SK-N-SH (cell line): ENCODE data around the gene ETHE1. TPM values are rescaled to one million over a fixed set of nuclear protein-coding genes. Genes with fewer than 3 reads are reported as not detected.

ENCODE experiments used
- CTCF ChIA-PET: fragments of 300-600, 350-600 bp; formaldehyde crosslinking; extraction: SDS; loops from one replicate; lab custom pipeline; 2021; lab: Yijun Ruan, JAX
- POLR2A ChIA-PET: fragments of 350-600 bp; sonication (Branson Sonifier 250); formaldehyde crosslinking; extraction: SDS; loops from one replicate; lab custom pipeline; 2020; ENCODE audit warnings: antibody characterized with exemption, inconsistent platforms; lab: Yijun Ruan, JAX
- DNase-seq: peaks from one replicate; pipeline ENCODE4 v3.0.0; 2012
- H2AFZ ChIP-seq: fragments of 200-600 bp; sonication (generic); 2 replicates; pipeline ENCODE4 v1.8.1; 2016; ENCODE audit warnings: antibody characterized with exemption, mild to moderate bottlenecking, low read depth
- H3F3A ChIP-seq: fragments of 200-600 bp; sonication (generic); replicated peaks from 2 replicates; pipeline ENCODE3; 2016; ENCODE audit warnings: antibody characterized with exemption, mild to moderate bottlenecking; ENCODE audit not compliant: insufficient read depth
- H3K27ac ChIP-seq, 2 experiments: fragments of 200-500 bp in 1 of 2; fragments of 200-600 bp in 1 of 2; sonication (Bioruptor generic) in 1 of 2; sonication (generic), shearing (Covaris generic) in 1 of 2; 2 replicates each; pipeline versions ENCODE4 v1.5.1 to v1.6.1; 2014 to 2016; ENCODE audit warnings: low read depth in 2 of 2, inconsistent platforms in 1 of 2, low read length in 1 of 2, mild to moderate bottlenecking in 1 of 2, mixed read lengths in 1 of 2
- H3K27me3 ChIP-seq: fragments of 200-600 bp; sonication (generic), shearing (Covaris generic); 2 replicates; pipeline ENCODE4 v1.6.1; 2016; ENCODE audit warnings: mixed run types; ENCODE audit not compliant: insufficient read depth
- H3K36me3 ChIP-seq, 2 experiments: fragments of 200-500 bp in 1 of 2; fragments of 200-600 bp in 1 of 2; sonication (Bioruptor generic) in 1 of 2; sonication (generic) in 1 of 2; replicated peaks in 1 of 2; 2 replicates each; pipeline versions ENCODE3 to v1.5.1; 2014 to 2016; ENCODE audit warnings: low read length in 1 of 2, mild to moderate bottlenecking in 1 of 2; ENCODE audit not compliant: insufficient read depth in 2 of 2, control insufficient read depth in 1 of 2
- H3K4me1 ChIP-seq, 2 experiments: fragments of 200-500 bp in 1 of 2; fragments of 200-600 bp in 1 of 2; sonication (Bioruptor generic) in 1 of 2; sonication (generic), shearing (Covaris generic) in 1 of 2; 2 replicates each; pipeline versions ENCODE4 v1.5.1 to v1.6.1; 2014 to 2016; ENCODE audit warnings: low read depth in 1 of 2, low read length in 1 of 2, mixed run types in 1 of 2; ENCODE audit not compliant: insufficient read depth in 2 of 2, control insufficient read depth in 1 of 2
- H3K4me2 ChIP-seq: fragments of 200-600 bp; sonication (generic), shearing (Covaris generic); 2 replicates; pipeline ENCODE4 v1.6.1; 2017; ENCODE audit warnings: mixed run types
- H3K4me3 ChIP-seq, 2 experiments: fragments of 200-500 bp in 1 of 2; fragments of 200-600 bp in 1 of 2; sonication (Bioruptor generic) in 1 of 2; sonication (generic), shearing (Covaris generic) in 1 of 2; 2 replicates each; pipeline versions ENCODE4 v1.5.1 to v1.8.1; 2014 to 2016; ENCODE audit warnings: low read depth in 2 of 2, inconsistent platforms in 1 of 2, low read length in 1 of 2, mild to moderate bottlenecking in 1 of 2, mixed read lengths in 1 of 2, moderate library complexity in 1 of 2
- H3K79me2 ChIP-seq: fragments of 200-600 bp; sonication (generic); 2 replicates; pipeline ENCODE4 v1.8.1; 2017; ENCODE audit warnings: mild to moderate bottlenecking; ENCODE audit not compliant: insufficient read depth
- H3K9ac ChIP-seq: fragments of 200-600 bp; sonication (generic); 2 replicates; pipeline ENCODE4 v1.6.1; 2017; ENCODE audit warnings: mixed run types
- H3K9me2 ChIP-seq: fragments of 200-600 bp; sonication (generic); 2 replicates; pipeline ENCODE4 v1.6.1; 2017; ENCODE audit warnings: mixed run types
- H3K9me3 ChIP-seq: fragments of 200-600 bp; sonication (generic); 2 replicates; pipeline ENCODE4 v1.6.1; 2017; ENCODE audit warnings: mixed run types, mild to moderate bottlenecking, moderate library complexity
- H4K20me1 ChIP-seq: fragments of 200-600 bp; sonication (generic); 2 replicates; pipeline ENCODE4 v1.6.1; 2017; ENCODE audit warnings: mild to moderate bottlenecking, mixed run types; ENCODE audit not compliant: insufficient read depth
- MEF2A ChIP-seq: IDR thresholded peaks from 2 replicates; pipeline ENCODE4 v1.4.0; 2012; ENCODE audit warnings: low read depth, borderline replicate concordance
- MXI1 ChIP-seq: IDR thresholded peaks from 2 replicates; pipeline ENCODE4 v1.6.1; 2012; ENCODE audit warnings: mild to moderate bottlenecking, low read depth, low read length, improper control_type of control experiment
- NRF1 ChIP-seq: IDR thresholded peaks from 2 replicates; pipeline ENCODE4 v1.6.1; 2012; ENCODE audit warnings: low read depth, mild to moderate bottlenecking, low read length
- SIN3A ChIP-seq: IDR thresholded peaks from 2 replicates; pipeline ENCODE4 v1.6.1; 2012; ENCODE audit warnings: low read depth, mild to moderate bottlenecking, low read length, moderate library complexity, borderline replicate concordance
- TCF12 ChIP-seq: IDR thresholded peaks from 2 replicates; pipeline ENCODE4 v1.4.0; 2012
- YY1 ChIP-seq: IDR thresholded peaks from 2 replicates; pipeline ENCODE4 v1.4.0; 2012; ENCODE audit warnings: low read depth, mild to moderate bottlenecking
- WGBS: methylation state at CpG from one replicate; pipeline ENCODE4 v1.1.6; 2017; ENCODE audit warnings: low lambda C conversion rate; 5-methylcytosine and 5-hydroxymethylcytosine counted together
- polyA plus RNA-seq, 3 experiments: library from polyadenylated mRNA; depleted of rRNA; stranded (reverse); fragments of >200 nt; gene quantifications; 2 replicates each; pipeline ENCODE4 v1.2.3, GENCODE V29; 2012
- TF ChIP-seq, protein P1 (sequence below): IDR thresholded peaks from 2 replicates; pipeline ENCODE4; 2012
- TF ChIP-seq, protein P2 (sequence below): fragments of 150-350 bp; IDR thresholded peaks from 2 replicates; pipeline ENCODE4 v1.6.1; 2016; ENCODE audit warnings: mild to moderate bottlenecking, low read depth, low read length

The ETHE1 gene
- polyA plus RNA-seq, 1 of the 3 experiments (the other 2 are of a cell fraction) = 86.2 TPM

DNA sequence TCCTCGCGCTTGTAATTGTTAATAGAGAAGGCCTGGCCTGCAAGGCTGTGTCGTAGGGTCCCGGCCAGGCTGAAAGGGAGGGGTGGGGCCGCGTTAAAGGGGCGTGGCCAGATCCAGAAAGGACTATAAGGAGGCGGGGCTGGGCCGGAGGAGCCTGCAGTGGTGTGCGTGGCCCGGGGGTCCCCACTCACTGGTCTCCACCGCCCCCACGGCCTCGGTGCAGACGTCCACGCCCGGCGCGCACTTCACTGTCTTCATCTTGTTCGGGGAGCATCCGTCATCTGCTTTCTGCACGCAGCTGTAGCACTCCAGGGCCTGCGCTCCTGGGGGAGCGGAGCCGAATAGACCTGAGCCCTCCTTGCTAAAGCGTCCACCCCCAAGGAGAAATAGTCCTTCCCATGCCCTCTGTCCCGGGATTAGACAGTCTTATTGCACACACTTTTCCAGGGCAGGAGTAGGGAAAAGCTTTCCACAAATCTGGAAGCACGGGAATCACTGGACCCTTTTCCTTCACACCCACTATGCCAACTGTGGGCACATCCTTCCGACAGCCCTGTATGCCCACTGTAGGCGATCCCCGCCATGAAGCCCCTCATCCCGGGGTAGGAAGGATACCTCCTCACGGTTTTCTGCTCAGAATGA is 62.7 kb downstream of the ETHE1 start:
- POLR2A ChIA-PET = interaction anchor here (1.3 to 1.4 kb wide), 2 partner anchors 10 to 64 kb away, joined by 3 to 5 read pairs; no protein-coding TSS in a partner anchor
- 18% methylated on average over 28 of the region's 33 CpGs for WGBS
- no peak for TF ChIP-seq YY1
- TF ChIP-seq, all 33 proteins: peak for 0
- Histone ChIP-seq H3K27ac (peak overlapping the region; percentile 61 to 67; a peak in 3 of 4 replicates), H3K4me3 (peak overlapping the region; percentile 65 to 88), H3K4me2 (peak overlapping the region; percentile 90), H3K9ac (peak overlapping the region; percentile 21), H3K4me1 (peaks cover 0 to 10% of the 10 kb centered on the region in 2 experiments; a peak in 1 of 4 replicates), H3K9me2 (no peaks in the 10 kb centered on the region), H4K20me1 (no peaks in the 10 kb centered on the region), H3K36me3 (no peaks in the 10 kb centered on the region), H3K27me3 (no peaks in the 10 kb centered on the region), H3F3A (peaks cover 8% of the 10 kb centered on the region), H2AFZ (peak overlapping the region; percentile 97), H3K79me2 (no peaks in the 10 kb centered on the region), H3K9me3 (no peaks in the 10 kb centered on the region)
- DNase-seq = peak; percentile 87
- CTCF ChIA-PET = interaction anchor here (0.7 to 3.0 kb wide), 4 partner anchors 10 to 71 kb away, joined by 3 to 16 read pairs (median 8); no protein-coding TSS in a partner anchor

DNA sequence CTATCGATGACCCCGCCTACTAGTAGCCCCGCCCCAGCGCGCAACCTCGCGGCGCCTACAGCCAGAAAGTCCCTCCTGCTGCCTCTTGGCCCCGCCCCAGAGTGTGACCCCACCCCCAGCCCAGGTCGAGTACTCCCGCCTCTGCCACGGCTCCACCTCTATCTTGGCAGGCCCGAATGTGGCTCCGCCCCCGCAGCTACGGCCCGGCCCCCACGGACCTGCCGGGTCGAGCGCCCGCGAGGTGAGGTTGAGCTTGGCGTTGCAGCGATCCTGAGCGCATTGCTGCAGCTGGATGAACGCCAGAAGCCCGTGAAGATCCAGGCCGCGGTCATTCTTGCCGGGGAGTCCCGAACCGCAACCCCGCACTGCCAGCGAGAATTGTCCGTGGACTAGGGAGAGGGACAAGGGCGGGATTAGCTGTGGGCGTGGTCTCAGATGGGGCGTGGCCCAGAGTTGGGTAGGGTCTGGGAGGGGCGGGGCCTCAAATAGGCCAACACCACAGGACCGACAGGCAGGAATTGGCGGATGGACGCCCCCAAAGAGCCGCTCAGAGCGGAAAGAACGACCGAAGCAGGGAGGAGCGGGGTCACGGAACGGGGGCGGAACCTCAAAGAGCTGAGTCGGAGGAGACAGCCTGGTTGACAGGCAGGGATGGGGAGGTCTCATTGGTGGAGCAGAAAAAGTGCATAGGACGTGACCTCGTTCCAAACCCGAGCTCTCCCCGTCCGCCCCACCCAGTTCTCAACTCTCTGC is 63.4 kb downstream of the ETHE1 start:
- WGBS = under 1% methylated on average over 47 of the region's 57 CpGs

More for the DNA sequence above, 63.4 kb downstream of the ETHE1 start:
- H3K4me1 ChIP-seq = peaks cover 0 to 10% of the 10 kb centered on the region in 2 experiments; a peak in 1 of 4 replicates
- peak overlapping the region; percentile 90 for H3K4me2 ChIP-seq
- CTCF ChIA-PET = interaction anchor here (0.7 to 3.0 kb wide), 8 partner anchors 11 to 72 kb away, joined by 3 to 16 read pairs (median 5); partner anchors contain the start of gene PHLDB3
- H3K9ac ChIP-seq = peak overlapping the region; percentile 21
- no peaks in the 10 kb centered on the region for H3K9me3 ChIP-seq
- no peaks in the 10 kb centered on the region for H3K27me3 ChIP-seq
- H3F3A ChIP-seq = peaks cover 8% of the 10 kb centered on the region
- peak overlapping the region; percentile 61 to 67; a peak in 3 of 4 replicates for H3K27ac ChIP-seq
- no peaks in the 10 kb centered on the region for H3K79me2 ChIP-seq
- DNase-seq = peak; percentile 98
- peak overlapping the region; percentile 65 to 88 for H3K4me3 ChIP-seq
- H2AFZ ChIP-seq = peak overlapping the region; percentile 97
- no peaks in the 10 kb centered on the region for H3K9me2 ChIP-seq
- H3K36me3 ChIP-seq = no peaks in the 10 kb centered on the region
- POLR2A ChIA-PET = interaction anchor here (1.3 to 1.4 kb wide), 2 partner anchors 11 to 65 kb away, joined by 3 to 5 read pairs; no protein-coding TSS in a partner anchor
- no peaks in the 10 kb centered on the region for H4K20me1 ChIP-seq
- TF ChIP-seq SIN3A (peak; percentile 21; the same call in 1 of the 2 replicates), YY1 (no peak), NRF1 (peak; percentile 50; the same call in 1 of the 2 replicates), MXI1 (peak; percentile 42; the same call in 1 of the 2 replicates), MEF2A (no peak), TCF12 (no peak)
- TF ChIP-seq, protein P1, sequence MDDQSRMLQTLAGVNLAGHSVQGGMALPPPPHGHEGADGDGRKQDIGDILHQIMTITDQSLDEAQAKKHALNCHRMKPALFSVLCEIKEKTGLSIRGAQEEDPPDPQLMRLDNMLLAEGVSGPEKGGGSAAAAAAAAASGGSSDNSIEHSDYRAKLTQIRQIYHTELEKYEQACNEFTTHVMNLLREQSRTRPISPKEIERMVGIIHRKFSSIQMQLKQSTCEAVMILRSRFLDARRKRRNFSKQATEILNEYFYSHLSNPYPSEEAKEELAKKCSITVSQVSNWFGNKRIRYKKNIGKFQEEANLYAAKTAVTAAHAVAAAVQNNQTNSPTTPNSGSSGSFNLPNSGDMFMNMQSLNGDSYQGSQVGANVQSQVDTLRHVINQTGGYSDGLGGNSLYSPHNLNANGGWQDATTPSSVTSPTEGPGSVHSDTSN = peak; percentile 63
- TF ChIP-seq, protein P2, sequence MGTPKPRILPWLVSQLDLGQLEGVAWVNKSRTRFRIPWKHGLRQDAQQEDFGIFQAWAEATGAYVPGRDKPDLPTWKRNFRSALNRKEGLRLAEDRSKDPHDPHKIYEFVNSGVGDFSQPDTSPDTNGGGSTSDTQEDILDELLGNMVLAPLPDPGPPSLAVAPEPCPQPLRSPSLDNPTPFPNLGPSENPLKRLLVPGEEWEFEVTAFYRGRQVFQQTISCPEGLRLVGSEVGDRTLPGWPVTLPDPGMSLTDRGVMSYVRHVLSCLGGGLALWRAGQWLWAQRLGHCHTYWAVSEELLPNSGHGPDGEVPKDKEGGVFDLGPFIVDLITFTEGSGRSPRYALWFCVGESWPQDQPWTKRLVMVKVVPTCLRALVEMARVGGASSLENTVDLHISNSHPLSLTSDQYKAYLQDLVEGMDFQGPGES = no peak
